ENCODE data around the gene TAOK2.
"Not testable (repeated sequence)": the region's sequence is repeated elsewhere in the genome, so short reads cannot be mapped to it uniquely, and the experiment has no call there.

Gene TAOK2

GRCh38 chr16:29973384-29974246 lies at the start of gene TAOK2:
TAOK2 (plus strand) TSS chr16:29973868; CDS start chr16:29977773, 3,905 bp downstream.
- peak; percentile 80 to 83 for DNase-seq (ENCODE audit: low read depth in 2 of 2)

DNA sequence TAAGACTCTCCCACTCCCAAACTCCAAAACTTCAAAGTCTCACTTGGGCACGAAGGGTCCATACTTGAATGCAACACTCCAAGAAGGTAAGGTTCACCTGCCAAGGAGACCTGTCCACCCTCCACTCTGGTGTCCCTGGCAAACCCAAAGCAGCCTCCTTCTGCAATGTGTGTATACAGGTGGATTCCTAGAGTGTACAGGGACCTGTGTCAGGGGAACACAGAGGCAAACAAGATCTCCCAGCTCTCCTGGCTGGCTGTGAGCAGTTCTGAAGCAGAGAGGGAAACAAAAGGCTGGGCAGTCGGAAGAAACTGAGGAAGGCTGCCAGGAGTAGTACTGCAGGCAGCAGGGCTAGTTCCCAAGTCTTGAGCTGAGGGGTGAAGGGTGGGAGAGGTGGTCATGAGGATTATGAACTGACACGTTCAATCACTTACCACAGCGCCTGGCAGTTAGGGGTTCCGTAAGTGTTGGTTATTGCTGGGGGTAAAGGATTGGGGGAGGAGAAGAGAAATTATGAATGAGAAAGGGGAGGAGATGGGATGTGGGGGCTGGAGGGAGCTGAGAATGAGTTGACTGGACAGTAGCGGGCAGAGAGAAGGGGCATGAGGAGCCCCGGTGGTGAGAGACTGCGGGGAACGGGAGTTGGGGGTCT lies 48.4 kb upstream of the TAOK2 start:
- DNase-seq (ENCODE audit: low read depth in 2 of 2): no peak

DNA sequence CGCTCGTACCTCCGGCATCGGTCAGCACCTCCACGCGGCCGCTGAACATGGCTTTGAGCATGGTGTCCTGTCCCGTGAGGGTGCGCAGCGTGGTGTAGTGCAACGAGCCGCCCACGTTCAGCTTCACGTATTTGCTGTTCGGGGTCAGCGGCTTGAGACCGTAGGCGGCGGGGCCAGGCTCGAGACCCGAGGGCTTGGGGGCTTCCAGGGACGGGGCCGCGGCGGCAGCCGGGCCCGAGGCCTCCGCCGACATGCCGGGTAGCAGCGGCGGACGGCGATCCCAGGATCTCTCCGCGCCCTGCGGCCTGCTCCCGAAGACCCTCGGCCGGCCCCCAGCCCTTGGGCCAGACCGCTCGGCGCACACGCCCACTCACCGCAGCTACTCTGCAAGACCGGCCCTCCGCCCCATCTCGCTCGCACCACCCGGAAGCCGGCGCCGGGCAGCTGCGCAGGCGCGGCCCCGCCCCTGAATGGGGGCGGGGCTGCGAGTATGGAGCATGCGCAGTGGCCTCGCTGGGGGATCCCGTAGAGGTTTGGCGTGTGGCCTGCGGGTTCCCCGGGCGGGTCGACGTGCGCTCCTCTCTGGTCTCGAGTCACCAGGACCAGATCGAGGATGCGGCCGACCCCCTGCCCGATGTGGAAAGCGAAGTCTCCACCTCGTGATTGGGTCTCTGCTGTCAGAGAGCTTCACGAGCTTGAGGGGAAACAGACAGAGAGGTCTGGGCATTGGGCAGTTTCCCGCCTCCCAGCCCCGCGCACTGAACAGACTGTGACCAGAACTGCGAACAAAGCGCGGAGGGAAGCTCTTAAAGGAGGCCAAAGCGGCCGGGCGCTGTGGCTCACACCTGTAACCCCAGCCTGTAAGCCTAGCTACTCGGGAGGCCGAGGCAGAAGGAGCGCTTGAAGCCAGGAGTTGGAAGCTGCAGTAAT lies 47.6 kb upstream of the TAOK2 start, which contains the start of gene KCTD13:
TSS of gene KCTD13 (minus strand) at position 446 of the 930 bp plus-strand sequence. CDS start at position 253, 193 bp downstream.
- DNase-seq (ENCODE audit: low read depth in 2 of 2): peak; percentile 76 to 84

GRCh38 chr16:29926711-29927052 lies 47.0 kb upstream of the TAOK2 start:
- DNase-seq (ENCODE audit: low read depth in 2 of 2): no peak

DNA sequence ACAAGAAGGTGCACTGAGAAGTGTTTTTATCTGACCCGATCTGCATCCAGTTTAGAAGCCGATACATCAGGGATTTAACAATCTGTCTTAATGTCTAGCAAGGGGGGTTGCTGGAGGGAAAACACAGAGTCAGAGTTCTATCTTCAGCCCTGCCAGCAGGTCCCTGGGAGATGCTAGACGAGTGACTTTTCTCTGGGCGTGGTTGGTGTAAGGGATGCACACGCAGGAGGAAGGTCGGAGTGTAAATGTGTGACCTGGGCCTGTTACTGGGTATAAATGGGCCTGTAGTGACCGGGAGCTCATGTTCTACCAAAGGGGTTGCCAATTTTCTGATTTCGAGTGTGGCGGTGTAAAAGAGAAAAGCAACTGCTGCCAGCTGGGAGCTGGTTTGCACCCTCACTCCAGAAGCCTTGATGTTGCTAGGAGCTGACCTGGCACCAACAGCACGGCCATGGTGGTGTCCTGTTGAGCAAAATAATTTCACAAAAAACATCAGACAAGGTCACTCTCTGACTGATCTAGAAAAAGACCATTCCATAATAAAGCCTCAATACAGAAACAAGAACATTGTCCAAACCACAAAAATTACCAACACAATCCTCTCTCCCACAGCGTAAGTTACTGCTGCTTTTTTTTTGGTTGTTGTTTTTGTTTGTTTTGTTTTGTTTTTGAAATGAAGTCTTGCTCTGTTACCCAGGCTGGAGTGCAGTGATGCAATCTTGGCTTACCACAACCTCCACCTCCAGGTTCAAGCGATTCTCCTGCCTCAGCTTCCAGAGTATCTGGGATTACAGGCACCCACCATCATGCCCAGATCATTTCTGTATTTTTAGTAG lies 46.4 kb upstream of the TAOK2 start:
- DNase-seq (ENCODE audit: low read depth in 2 of 2): no peak

DNA sequence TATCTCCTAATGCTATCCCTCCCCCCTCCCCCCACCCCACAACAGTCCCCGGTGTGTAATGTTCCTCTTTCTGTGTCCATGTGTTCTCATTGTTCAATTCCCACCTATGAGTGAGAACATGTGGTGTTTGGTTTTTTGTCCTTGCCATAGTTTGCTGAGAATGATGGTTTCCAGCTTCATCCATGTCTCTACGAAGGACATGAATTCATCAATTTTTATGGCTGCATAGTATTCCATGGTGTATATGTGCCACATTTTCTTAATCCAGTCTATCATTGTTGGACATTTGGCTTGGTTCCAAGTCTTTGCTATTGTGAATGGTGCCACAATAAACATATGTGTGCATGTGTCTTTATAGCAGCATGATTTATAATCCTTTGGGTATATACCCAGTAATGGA lies 41.9 kb upstream of the TAOK2 start:
- DNase-seq (ENCODE audit: low read depth in 2 of 2): not testable (repeated sequence)

GRCh38 chr16:29940656-29941055 lies 33.0 kb upstream of the TAOK2 start:
- DNase-seq (ENCODE audit: low read depth in 2 of 2): no peak

- no peak for DNase-seq (ENCODE audit: low read depth in 2 of 2)
Observed at GRCh38 chr16:29943846-29944799, 29.5 kb upstream of the TAOK2 start.

DNA sequence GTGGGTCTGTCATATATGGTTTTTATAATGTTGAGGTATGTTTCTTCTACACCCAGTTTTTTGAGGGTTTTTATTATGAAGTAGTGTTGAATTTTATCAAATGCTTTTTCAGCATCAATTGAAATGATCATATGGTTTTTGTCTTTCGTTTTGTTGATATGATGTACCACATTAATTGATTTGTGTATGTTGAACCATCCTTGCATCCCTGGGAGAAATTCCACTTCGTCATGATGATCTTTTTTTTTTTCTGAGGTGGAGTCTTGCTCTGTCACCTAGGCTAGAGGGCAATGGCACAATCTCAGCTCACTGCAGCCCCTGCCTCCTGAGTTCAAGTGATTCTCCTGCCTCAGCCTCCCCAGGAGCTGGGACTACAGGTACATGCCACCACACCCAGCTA lies 25.8 kb upstream of the TAOK2 start:
- DNase-seq (ENCODE audit: low read depth in 2 of 2): no peak

DNA sequence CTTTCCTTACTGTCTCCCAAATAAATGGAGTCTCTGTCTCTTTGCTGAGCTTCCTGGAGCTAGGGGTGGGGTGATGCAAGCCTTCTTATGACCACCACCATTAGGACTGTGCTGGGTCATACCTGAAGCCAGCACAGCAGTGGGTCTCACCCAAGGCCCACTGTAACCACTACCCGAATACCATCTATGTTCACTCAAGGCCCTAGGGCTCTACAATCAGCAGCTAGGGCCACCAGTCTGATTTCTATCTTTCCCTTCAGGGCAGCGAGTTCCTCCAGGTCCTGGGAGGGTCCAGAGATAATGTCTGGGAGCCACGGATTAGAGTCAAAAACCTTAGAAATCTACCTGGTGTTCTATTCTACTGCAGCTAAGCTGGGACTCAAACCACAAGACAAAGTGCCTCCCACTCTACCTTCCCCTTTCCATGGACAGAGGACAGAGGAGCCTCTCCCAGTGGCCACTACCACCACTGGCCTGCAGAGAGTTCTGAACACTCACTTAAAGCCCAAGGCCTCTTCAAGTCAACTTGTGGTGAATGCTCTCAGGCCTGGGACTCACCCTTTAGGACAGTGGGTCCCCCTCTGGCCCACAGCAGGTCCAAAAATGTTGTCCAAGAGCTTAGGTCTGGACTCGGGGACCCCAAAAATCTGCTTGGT lies 22.7 kb upstream of the TAOK2 start:
- no peak for DNase-seq (ENCODE audit: low read depth in 2 of 2)

GRCh38 chr16:29951625-29952365 lies 21.9 kb upstream of the TAOK2 start:
- DNase-seq (ENCODE audit: low read depth in 2 of 2): no peak

DNA sequence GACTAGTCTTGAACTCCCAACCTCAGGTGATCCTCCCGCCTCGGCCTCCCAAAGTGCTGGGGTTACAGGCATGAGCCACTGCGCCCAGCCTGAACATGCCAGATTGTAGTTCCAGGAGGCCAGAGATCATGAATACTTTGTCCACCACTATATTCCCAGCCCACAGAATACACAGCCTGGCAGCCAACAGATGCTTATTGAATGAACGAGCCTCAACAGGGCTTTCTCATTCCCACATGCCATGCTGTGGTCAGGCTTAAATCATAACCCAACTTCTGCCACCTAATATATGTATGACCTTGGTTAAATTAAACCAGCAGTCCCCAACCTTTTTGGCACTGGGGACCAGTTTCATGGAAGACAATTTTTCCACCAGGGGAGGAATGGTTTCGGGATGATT lies 14.9 kb upstream of the TAOK2 start:
- no peak for DNase-seq (ENCODE audit: low read depth in 2 of 2)

- DNase-seq (ENCODE audit: low read depth in 2 of 2): no peak
Observed at GRCh38 chr16:29959293-29959692, 14.4 kb upstream of the TAOK2 start.

- DNase-seq (ENCODE audit: low read depth in 2 of 2): not testable (repeated sequence)
Observed at GRCh38 chr16:29959821-29960220, 13.8 kb upstream of the TAOK2 start.

DNA sequence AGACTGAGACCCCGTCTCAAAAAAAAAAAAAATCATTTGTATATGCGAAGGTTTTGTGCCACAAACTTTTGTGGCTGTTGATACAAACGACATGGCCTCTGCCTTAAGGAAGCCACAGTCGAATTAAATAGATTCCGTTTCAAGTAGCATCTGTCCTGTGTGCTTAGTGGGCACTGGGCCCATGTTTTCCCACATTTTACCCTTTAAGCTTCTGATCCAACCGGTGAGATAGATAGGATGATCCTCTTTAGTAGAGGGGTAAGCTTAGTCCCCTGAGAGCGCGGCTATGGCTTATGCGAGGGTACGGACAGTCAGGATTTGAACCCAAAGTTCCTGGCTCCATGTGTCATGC lies 12.6 kb upstream of the TAOK2 start:
- DNase-seq (ENCODE audit: low read depth in 2 of 2): no peak

GRCh38 chr16:29961479-29962343 lies 12.0 kb upstream of the TAOK2 start, which contains the start of gene TMEM219:
TMEM219 (plus strand) TSS chr16:29962079; CDS start chr16:29963144, 1,065 bp downstream.
- peak; percentile 84 to 91 for DNase-seq (ENCODE audit: low read depth in 2 of 2)

DNA sequence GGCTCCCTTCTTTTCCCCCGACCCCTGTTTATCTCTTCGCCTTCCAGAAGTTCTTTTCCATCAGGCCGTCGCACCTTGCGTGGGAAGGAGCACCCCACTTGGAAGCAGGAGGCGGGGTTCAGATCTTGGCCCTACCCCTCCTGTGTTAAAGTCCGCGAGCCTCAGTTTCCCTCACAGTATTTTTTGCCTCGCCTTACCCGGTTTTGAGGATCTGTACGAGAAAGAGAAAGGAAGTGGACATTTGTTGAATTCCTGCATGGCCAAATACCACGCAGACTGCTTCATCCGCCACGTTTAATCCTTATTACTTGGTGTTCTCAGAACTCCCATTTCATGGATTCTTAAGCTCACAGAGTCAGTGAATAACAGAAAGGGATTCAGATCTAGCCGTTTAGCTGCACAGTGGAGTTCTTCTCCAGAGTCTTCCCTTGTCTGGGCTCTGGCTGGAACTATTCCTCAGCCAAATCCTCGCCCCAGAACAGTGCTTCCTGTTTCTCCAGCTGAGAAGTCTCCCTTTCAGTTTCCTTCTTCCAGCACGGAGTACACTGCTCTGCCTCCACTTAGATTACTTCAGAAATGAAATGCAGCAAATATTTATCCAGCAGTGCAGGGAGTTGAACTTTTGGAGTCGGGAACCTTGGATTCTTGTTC lies 11.2 kb upstream of the TAOK2 start:
- DNase-seq (ENCODE audit: low read depth in 2 of 2): no peak
